ES-I3 (cell line): Measurements from ENCODE around the gene ZNF688.
A peak's percentile ranks its signal among the peaks of the same experiment; 100 is the strongest.
"Not testable (repeated sequence)": the region's sequence is repeated elsewhere in the genome, so short reads cannot be mapped to it uniquely, and the experiment has no call there.

Experiments used
- H3K36me3 ChIP-seq: 2 replicates; pipeline ENCODE4 v1.6.1; 2013; ENCODE audit warnings: mild to moderate bottlenecking, low read length, control low read depth, moderate library complexity; ENCODE audit not compliant: insufficient read depth
- H3K4me1 ChIP-seq: 2 replicates; pipeline ENCODE4 v1.6.1; 2013; ENCODE audit warnings: mild to moderate bottlenecking, control low read depth, low read length; ENCODE audit not compliant: insufficient read depth
- H3K9ac ChIP-seq: 2 replicates; pipeline ENCODE4 v1.6.1; 2013; ENCODE audit warnings: low read depth, mild to moderate bottlenecking, low read length, moderate library complexity
- H3K9me3 ChIP-seq: 2 replicates; pipeline ENCODE4 v1.6.1; 2013; ENCODE audit warnings: mild to moderate bottlenecking, low read length, moderate library complexity; ENCODE audit not compliant: control insufficient read depth, insufficient read depth

Gene ZNF688

GRCh38 chr16:30601966-30602365 lies 30.5 kb upstream of the ZNF688 start:
- H3K4me1 ChIP-seq = no peaks in the 10 kb centered on the region
- no peak overlapping the region for H3K9ac ChIP-seq
- H3K36me3 ChIP-seq = no peaks in the 10 kb centered on the region; the same call in 1 of the 2 replicates
- H3K9me3 ChIP-seq = no peaks in the 10 kb centered on the region

GRCh38 chr16:30600929-30601328 lies 29.4 kb upstream of the ZNF688 start:
- no peaks in the 10 kb centered on the region; the same call in 1 of the 2 replicates for H3K36me3 ChIP-seq
- H3K4me1 ChIP-seq = no peaks in the 10 kb centered on the region
- no peak overlapping the region for H3K9ac ChIP-seq
- H3K9me3 ChIP-seq = no peaks in the 10 kb centered on the region

- H3K4me1 ChIP-seq = no peaks in the 10 kb centered on the region
- H3K9ac ChIP-seq = no peak overlapping the region
- no peaks in the 10 kb centered on the region for H3K9me3 ChIP-seq
- no peaks in the 10 kb centered on the region; the same call in 1 of the 2 replicates for H3K36me3 ChIP-seq
Observed at GRCh38 chr16:30600215-30600614, 28.7 kb upstream of the ZNF688 start.

- Histone ChIP-seq H3K9me3 (no peaks in the 10 kb centered on the region), H3K36me3 (no peaks in the 10 kb centered on the region), H3K4me1 (no peaks in the 10 kb centered on the region), H3K9ac (no peak overlapping the region)
Observed at GRCh38 chr16:30592871-30593270, 21.4 kb upstream of the ZNF688 start.

- not testable (repeated sequence) for H3K4me1 ChIP-seq
Observed at GRCh38 chr16:30590869-30591268, 19.4 kb upstream of the ZNF688 start.

GRCh38 chr16:30589582-30589981 lies 18.1 kb upstream of the ZNF688 start:
- H3K4me1 ChIP-seq, H3K9me3 ChIP-seq, H3K9ac ChIP-seq, H3K36me3 ChIP-seq: not testable (repeated sequence)

More at GRCh38 chr16:30590869-30591268, 19.4 kb upstream of the ZNF688 start:
- H3K36me3 ChIP-seq, H3K9ac ChIP-seq, H3K9me3 ChIP-seq: not testable (repeated sequence)

GRCh38 chr16:30588651-30589050 lies 17.1 kb upstream of the ZNF688 start:
- H3K36me3 ChIP-seq = no peaks in the 10 kb centered on the region
- H3K4me1 ChIP-seq = no peaks in the 10 kb centered on the region
- no peaks in the 10 kb centered on the region for H3K9me3 ChIP-seq
- no peak overlapping the region for H3K9ac ChIP-seq

- Histone ChIP-seq H3K4me1 (no peaks in the 10 kb centered on the region), H3K36me3 (no peaks in the 10 kb centered on the region; the same call in 1 of the 2 replicates), H3K9ac (peak within 1 kb of the TSS; percentile 87), H3K9me3 (no peaks in the 10 kb centered on the region)
Observed at GRCh38 chr16:30585400-30586191, 14.1 kb upstream of the ZNF688 start, which contains the start of gene ZNF785. Gene ZNF785 (minus strand): TSS chr16:30585697. CDS start chr16:30585611, 86 bp downstream.

GRCh38 chr16:30585022-30585399 lies 13.5 kb upstream of the ZNF688 start:
- Histone ChIP-seq H3K36me3 (no peaks in the 10 kb centered on the region; the same call in 1 of the 2 replicates), H3K4me1 (no peaks in the 10 kb centered on the region), H3K9me3 (no peaks in the 10 kb centered on the region), H3K9ac (peak overlapping the region; percentile 87)

- H3K36me3 ChIP-seq = peaks cover 6% of the 10 kb centered on the region; the same call in 1 of the 2 replicates
- H3K9ac ChIP-seq = no peak overlapping the region
- no peaks in the 10 kb centered on the region for H3K9me3 ChIP-seq
- H3K4me1 ChIP-seq = no peaks in the 10 kb centered on the region
Observed at GRCh38 chr16:30582611-30583340, 11.3 kb upstream of the ZNF688 start.

- no peak overlapping the region for H3K9ac ChIP-seq
- peaks cover 6% of the 10 kb centered on the region; the same call in 1 of the 2 replicates for H3K36me3 ChIP-seq
- no peaks in the 10 kb centered on the region for H3K9me3 ChIP-seq
- H3K4me1 ChIP-seq = no peaks in the 10 kb centered on the region
Observed at GRCh38 chr16:30581457-30581856, 9.9 kb upstream of the ZNF688 start.

- Histone ChIP-seq H3K4me1 (peaks cover 5% of the 10 kb centered on the region; the same call in 1 of the 2 replicates), H3K36me3 (peaks cover 6% of the 10 kb centered on the region; the same call in 1 of the 2 replicates), H3K9me3 (no peaks in the 10 kb centered on the region; the same call in 1 of the 2 replicates), H3K9ac (no peak overlapping the region)
Observed at GRCh38 chr16:30574678-30575077, 3.2 kb upstream of the ZNF688 start.

- no peaks in the 10 kb centered on the region for H3K36me3 ChIP-seq
- H3K9me3 ChIP-seq = no peaks in the 10 kb centered on the region; the same call in 1 of the 2 replicates
- H3K4me1 ChIP-seq = peaks cover 5% of the 10 kb centered on the region; the same call in 1 of the 2 replicates
- peak overlapping the region; percentile 93 for H3K9ac ChIP-seq
Observed at GRCh38 chr16:30570636-30571444, 674 bp downstream of the ZNF688 start.
